HepG2 (cell line): ENCODE results near the gene TENT5A. TPM values are rescaled to one million over a fixed set of nuclear protein-coding genes. Genes with fewer than 3 reads are reported as not detected.

Experiments used
- ATAC-seq: fragments of 200-7000 bp; cut with Tn5 transposase; 3 replicates; pipeline ENCODE4 v1.9.1; 2020; ENCODE audit warnings: mild to moderate bottlenecking, moderate library complexity
- BruUV-seq: library from RNA; stranded (reverse); fragments of 400-500 nt; replicated peaks from 2 replicates; lab custom pipeline; 2021; lab: Mats Ljungman, UMichigan
- CTCF ChIA-PET: fragments of 300-600 bp; formaldehyde crosslinking; extraction: SDS; loops from one replicate; lab custom pipeline; 2021; ENCODE audit warnings: low total read pairs, inconsistent platforms, low intra/inter-chr PET ratio; lab: Yijun Ruan, JAX
- POLR2A ChIA-PET: fragments of 350-600 bp; sonication (Branson Sonifier 250); formaldehyde crosslinking; loops from one replicate; lab custom pipeline; 2020; ENCODE audit warnings: antibody characterized with exemption, inconsistent platforms; lab: Yijun Ruan, JAX
- DNase-seq: peaks from one replicate; pipeline ENCODE4 v3.0.0-alpha.2; 2015; ENCODE audit warnings: low spot score
- FAIRE-seq: peaks from 3 replicates; lab custom pipeline; 2011; peaks lifted over from hg19 to GRCh38; lab: Jason Lieb, UNC
- H2AFZ ChIP-seq: one replicate; pipeline ENCODE4 v1.6.1; 2011; ENCODE audit warnings: low read length, inconsistent platforms
- H3K27ac ChIP-seq: fragments of 300-600 bp; 3 replicates; pipeline ENCODE4 v1.8.0; 2011; ENCODE audit warnings: mixed run types, mild to moderate bottlenecking, mixed read lengths, low read length, inconsistent platforms; ENCODE audit not compliant: insufficient read depth; ENCODE audit errors: extremely low read length
- H3K27me3 ChIP-seq, 2 experiments: fragments of 200-600 bp in 1 of 2; 2 replicates in 1 of 2; 3 replicates in 1 of 2; pipeline versions ENCODE4 v1.6.0 to v1.8.0; 2011; ENCODE audit warnings: low read length in 2 of 2, mild to moderate bottlenecking in 2 of 2, moderate library complexity in 2 of 2, inconsistent platforms in 1 of 2; ENCODE audit not compliant: insufficient read depth in 2 of 2, control insufficient read depth in 1 of 2
- H3K36me3 ChIP-seq, 2 experiments: fragments of 200-600 bp in 1 of 2; replicated peaks in 1 of 2; 2 replicates in 1 of 2; 3 replicates in 1 of 2; pipeline versions ENCODE4 v1.5.1 to v1.8.0; 2011; ENCODE audit warnings: low read length in 2 of 2, inconsistent platforms in 1 of 2; ENCODE audit not compliant: insufficient read depth in 2 of 2, control insufficient read depth in 1 of 2
- H3K4me1 ChIP-seq: 2 replicates; pipeline ENCODE4 v1.5.1; 2012; ENCODE audit warnings: low read length, inconsistent platforms; ENCODE audit not compliant: insufficient read depth
- H3K4me2 ChIP-seq: 2 replicates; pipeline ENCODE4 v1.6.0; 2011; ENCODE audit warnings: low read depth, low read length, inconsistent platforms
- H3K4me3 ChIP-seq, 3 experiments: fragments of 200-600 bp in 1 of 3; sonication (generic), shearing (Covaris generic) in 1 of 3; replicated peaks in 1 of 3; 2 replicates each; pipeline ENCODE4 v1.5.1; 2011 to 2016; ENCODE audit warnings: low read length in 3 of 3, inconsistent platforms in 2 of 3, low read depth in 2 of 3, mild to moderate bottlenecking in 2 of 3, control low read depth in 1 of 3, mixed read lengths in 1 of 3; ENCODE audit not compliant: insufficient read depth in 1 of 3
- H3K79me2 ChIP-seq: one replicate; pipeline ENCODE4 v1.6.1; 2011; ENCODE audit warnings: low read length, inconsistent platforms; ENCODE audit not compliant: insufficient read depth
- H3K9ac ChIP-seq: 2 replicates; pipeline ENCODE4 v1.6.0; 2011; ENCODE audit warnings: mild to moderate bottlenecking, low read depth, low read length, inconsistent platforms; ENCODE audit not compliant: insufficient read depth
- H3K9me3 ChIP-seq: 2 replicates; pipeline ENCODE4 v1.5.1; 2012; ENCODE audit warnings: mild to moderate bottlenecking, low read length
- H4K20me1 ChIP-seq: 2 replicates; pipeline ENCODE4 v1.6.0; 2011; ENCODE audit warnings: inconsistent platforms, mild to moderate bottlenecking, low read length, moderate library complexity; ENCODE audit not compliant: insufficient read depth
- HNRNPK ChIP-seq: fragments of 200-400 bp; formaldehyde crosslinking; IDR thresholded peaks from 2 replicates; pipeline ENCODE4 v1.6.1; 2018; ENCODE audit warnings: low read length, low read depth, moderate library complexity, mild to moderate bottlenecking; ENCODE audit not compliant: poor library complexity, severe bottlenecking
- MTA1 ChIP-seq: sonication (generic); formaldehyde crosslinking; IDR thresholded peaks from 2 replicates; pipeline ENCODE4 v1.4.0; 2020; ENCODE audit warnings: missing genetic modification reagents, mild to moderate bottlenecking, borderline replicate concordance
- MTF2 ChIP-seq: sonication (generic); formaldehyde crosslinking; IDR thresholded peaks from 2 replicates; pipeline ENCODE4 v1.5.0; 2020; ENCODE audit warnings: missing genetic modification reagents, borderline replicate concordance
- MXD4 ChIP-seq: IDR thresholded peaks from 2 replicates; pipeline ENCODE4 v1.6.1; 2016; ENCODE audit warnings: mild to moderate bottlenecking, missing biosample characterization, missing genetic modification reagents
- PHF20 ChIP-seq: sonication (generic); formaldehyde crosslinking; IDR thresholded peaks from 2 replicates; pipeline ENCODE4 v1.5.0; 2020; ENCODE audit warnings: mild to moderate bottlenecking, missing genetic modification reagents
- REXO4 ChIP-seq: sonication (generic); formaldehyde crosslinking; IDR thresholded peaks from 2 replicates; pipeline ENCODE4 v1.8.0; 2022; ENCODE audit warnings: missing genetic modification reagents, mild to moderate bottlenecking, borderline replicate concordance
- SALL2 ChIP-seq: sonication (generic); formaldehyde crosslinking; IDR thresholded peaks from 2 replicates; pipeline ENCODE4 v1.8.1; 2023; ENCODE audit warnings: mild to moderate bottlenecking, missing genetic modification reagents, inconsistent platforms
- TBP ChIP-seq: sonication (generic); formaldehyde crosslinking; IDR thresholded peaks from 2 replicates; pipeline ENCODE4 v1.5.0; 2020; ENCODE audit warnings: missing genetic modification reagents
- ZBTB25 ChIP-seq: IDR thresholded peaks from 2 replicates; pipeline ENCODE4 v1.6.1; 2018; ENCODE audit warnings: missing genetic modification reagents
- ZNF180 ChIP-seq: sonication (generic); formaldehyde crosslinking; IDR thresholded peaks from 2 replicates; pipeline ENCODE4 v1.4.0; 2020; ENCODE audit warnings: low read depth, missing genetic modification reagents, borderline replicate concordance
- ZNF317 ChIP-seq: sonication (generic); formaldehyde crosslinking; IDR thresholded peaks from 2 replicates; pipeline ENCODE4 v1.5.0; 2020; ENCODE audit warnings: mild to moderate bottlenecking, missing genetic modification reagents
- WGBS: methylation state at CpG from one replicate; pipeline ENCODE4 v1.1.6; 2017; ENCODE audit warnings: low lambda C conversion rate; 5-methylcytosine and 5-hydroxymethylcytosine counted together
- in situ Hi-C: cut with HindIII; loops from 2 replicates; pipeline ENCODE4 v1.10.0; 2017; ENCODE audit warnings: low pct_unique_long_range_greater_than_20kb; ENCODE audit not compliant: extremely low pct_ligation_motif_present
- intact Hi-C: fragments of 100-400 bp; cut with micrococcal nuclease; formaldehyde crosslinking; loops from one replicate; pipeline ENCODE4 v1.10.0; 2022; ENCODE audit not compliant: unreplicated experiment
- polyA plus RNA-seq, 8 experiments: library from polyadenylated mRNA; depleted of rRNA in 3 of 8; stranded (reverse) in 7 of 8; unstranded in 1 of 8; fragments of >200 nt; fragmentation: Illumina TruSeq in 4 of 8; extraction: Trizol in 4 of 8; gene quantifications; 2 replicates each; pipeline versions ENCODE4 v1.2.1 to v1.2.3, GENCODE V29; 2011 to 2016; ENCODE audit warnings: low read depth in 4 of 8, missing spikeins in 1 of 8, mixed read lengths in 1 of 8; ENCODE audit not compliant: insufficient read depth in 1 of 8
- total RNA-seq, 5 experiments: library from RNA; depleted of rRNA; stranded (reverse); fragments of >200 nt; fragmentation: Illumina TruSeq; extraction: Trizol; gene quantifications; 2 replicates each; pipeline ENCODE4 v1.2.3, GENCODE V29; 2016; ENCODE audit warnings: low read depth in 1 of 5
- TF ChIP-seq, protein P1 (sequence below): sonication (generic); formaldehyde crosslinking; IDR thresholded peaks from 2 replicates; pipeline ENCODE4 v1.5.0; 2020; ENCODE audit warnings: missing genetic modification reagents

TENT5A gene
- total and polyA plus RNA-seq, 2 of the 13 experiments (the other 11 are each of a cell fraction or from before 2014, with no cell fraction given), result 8.0 to 13.8 TPM

DNA sequence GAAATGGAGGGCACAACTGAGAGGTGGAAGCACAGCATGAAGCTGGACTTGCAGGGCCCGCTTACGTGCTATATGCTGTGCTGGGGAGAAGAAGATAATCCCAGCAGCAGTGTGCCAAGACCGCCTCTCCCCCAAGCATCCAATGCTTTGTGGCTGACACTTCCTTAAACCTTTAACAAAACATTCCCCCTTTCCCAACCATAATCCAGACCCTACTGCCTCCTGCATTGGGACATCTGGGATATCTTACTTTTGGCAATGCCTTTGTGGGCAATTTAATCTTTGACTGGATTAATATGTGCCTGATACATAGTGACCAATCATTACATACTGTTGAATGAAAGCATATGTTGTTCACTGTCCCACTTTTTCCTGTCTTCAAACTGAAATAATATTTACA is 3.1 kb upstream of the TENT5A start:
- BruUV-seq, result no TSS peak
- no peak overlapping the region for H2AFZ ChIP-seq
- H3K36me3 ChIP-seq, result no peaks in the 10 kb centered on the region
- no peak overlapping the region for H3K9ac ChIP-seq
- H3K27me3 ChIP-seq, result no peaks in the 10 kb centered on the region
- TF ChIP-seq ZNF180 (CRISPR knock-in tag), result no peak
- TF ChIP-seq TBP (CRISPR knock-in tag), result no peak
- TF ChIP-seq ZNF317, result no peak
- TF ChIP-seq REXO4 (CRISPR knock-in tag), result no peak
- no peak for TF ChIP-seq SALL2 (CRISPR knock-in tag)
- no peak overlapping the region for H3K4me2 ChIP-seq
- peaks cover 46% of the 10 kb centered on the region for H3K4me1 ChIP-seq
- in situ Hi-C loops, result no loop called here
- H3K4me3 ChIP-seq, result no peak overlapping the region
- no peak for FAIRE-seq
- peaks cover 12% of the 10 kb centered on the region for H3K79me2 ChIP-seq
- no peak for DNase-seq
- CTCF ChIA-PET, result no interaction called here
- H4K20me1 ChIP-seq, result peaks cover 6% of the 10 kb centered on the region
- 60% methylated on average over 1 of the region's 3 CpGs for WGBS
- intact Hi-C loops, result loop anchor here (10.0 kb wide), 1 partner anchor 371 kb away; no protein-coding TSS in a partner anchor
- ATAC-seq, result no peak
- H3K27ac ChIP-seq, result no peak overlapping the region
- no peaks in the 10 kb centered on the region for H3K9me3 ChIP-seq
- POLR2A ChIA-PET, result no interaction called here

GRCh38 chr6:81754906-81755305 is 2.4 kb upstream of the TENT5A start:
- CTCF ChIA-PET, result no interaction called here
- POLR2A ChIA-PET, result no interaction called here
- Histone ChIP-seq H3K4me3 (no peak overlapping the region), H3K4me2 (no peak overlapping the region), H3K9ac (no peak overlapping the region), H4K20me1 (peaks cover 12% of the 10 kb centered on the region), H2AFZ (no peak overlapping the region), H3K27me3 (no peaks in the 10 kb centered on the region), H3K4me1 (peaks cover 45% of the 10 kb centered on the region), H3K36me3 (no peaks in the 10 kb centered on the region; a peak in 1 of 5 replicates), H3K27ac (no peak overlapping the region), H3K9me3 (no peaks in the 10 kb centered on the region), H3K79me2 (peaks cover 19% of the 10 kb centered on the region)
- DNase-seq (no peak), FAIRE-seq (no peak), ATAC-seq (no peak)
- TF ChIP-seq MXD4 (CRISPR knock-in tag), result no peak
- no peak for TF ChIP-seq MTA1 (CRISPR knock-in tag)
- no peak for TF ChIP-seq MTF2 (CRISPR knock-in tag)
- TF ChIP-seq PHF20 (CRISPR knock-in tag), result no peak
- TF ChIP-seq, protein P1, sequence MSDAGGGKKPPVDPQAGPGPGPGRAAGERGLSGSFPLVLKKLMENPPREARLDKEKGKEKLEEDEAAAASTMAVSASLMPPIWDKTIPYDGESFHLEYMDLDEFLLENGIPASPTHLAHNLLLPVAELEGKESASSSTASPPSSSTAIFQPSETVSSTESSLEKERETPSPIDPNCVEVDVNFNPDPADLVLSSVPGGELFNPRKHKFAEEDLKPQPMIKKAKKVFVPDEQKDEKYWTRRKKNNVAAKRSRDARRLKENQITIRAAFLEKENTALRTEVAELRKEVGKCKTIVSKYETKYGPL (CRISPR knock-in tag), result no peak
- TF ChIP-seq ZBTB25, result no peak
- TF ChIP-seq HNRNPK, result peak; percentile 82
- in situ Hi-C loops, result loop anchor here (5.0 kb wide), 1 partner anchor 242 kb away; no protein-coding TSS in a partner anchor
- 98% methylated on average over 6 of the region's 6 CpGs for WGBS
- BruUV-seq, result no TSS peak
- intact Hi-C loops, result loop anchor here (5.0 to 10.0 kb wide), 5 partner anchors 52 to 422 kb away; no protein-coding TSS in a partner anchor
